ENCODE results near the gene PNMT.
A peak's percentile ranks its signal among the peaks of the same experiment; 100 is the strongest.
"Not testable (repeated sequence)": the region's sequence is repeated elsewhere in the genome, so short reads cannot be mapped to it uniquely, and the experiment has no call there.

PNMT gene

DNA sequence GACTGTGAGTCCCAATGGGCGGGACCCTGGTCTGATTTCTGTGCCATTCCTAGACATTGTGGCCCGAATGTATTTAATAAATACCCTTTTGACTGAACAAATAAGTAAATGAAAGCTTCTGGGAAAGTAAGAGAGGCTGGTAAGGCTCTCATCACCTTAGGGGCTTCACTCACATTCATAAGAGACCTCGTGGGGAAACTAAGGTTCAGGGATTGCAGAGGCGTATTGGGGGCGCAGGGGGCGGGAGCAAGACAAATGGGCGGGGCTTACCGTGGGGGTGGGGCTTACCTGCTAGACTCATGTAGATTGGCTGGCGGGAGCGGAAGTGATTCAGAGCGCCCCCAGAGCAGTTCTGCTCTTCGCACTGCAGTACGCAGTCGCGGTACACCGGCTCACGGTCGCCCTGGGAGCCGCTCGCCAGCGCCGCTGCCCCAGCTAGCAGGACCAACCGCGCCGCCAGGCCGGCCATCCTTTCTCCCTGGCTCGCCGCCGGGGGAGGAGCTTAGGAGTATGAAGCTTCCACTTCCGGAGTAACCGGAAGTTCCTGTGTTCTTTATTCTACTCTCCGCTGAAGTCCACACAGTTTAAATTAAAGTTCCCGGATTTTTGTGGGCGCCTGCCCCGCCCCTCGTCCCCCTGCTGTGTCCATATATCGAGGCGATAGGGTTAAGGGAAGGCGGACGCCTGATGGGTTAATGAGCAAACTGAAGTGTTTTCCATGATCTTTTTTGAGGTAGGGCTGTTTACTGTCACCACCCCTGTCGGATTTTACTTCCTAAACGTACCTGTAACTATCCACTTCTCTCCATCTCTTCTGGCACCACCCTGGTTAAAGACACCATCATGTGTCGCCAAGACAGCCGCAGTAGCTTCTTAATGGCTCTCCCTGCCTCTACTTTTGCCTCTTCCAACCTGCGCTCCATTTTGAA is 19.6 kb downstream of the PNMT start, which contains the start of gene PGAP3:
TSS of gene PGAP3 (minus strand) at position 512 of the 929 bp plus-strand sequence. CDS start at position 469, 43 bp downstream.
- DNase-seq (ENCODE audit: low read depth, low spot score) = peak; percentile 78

DNA sequence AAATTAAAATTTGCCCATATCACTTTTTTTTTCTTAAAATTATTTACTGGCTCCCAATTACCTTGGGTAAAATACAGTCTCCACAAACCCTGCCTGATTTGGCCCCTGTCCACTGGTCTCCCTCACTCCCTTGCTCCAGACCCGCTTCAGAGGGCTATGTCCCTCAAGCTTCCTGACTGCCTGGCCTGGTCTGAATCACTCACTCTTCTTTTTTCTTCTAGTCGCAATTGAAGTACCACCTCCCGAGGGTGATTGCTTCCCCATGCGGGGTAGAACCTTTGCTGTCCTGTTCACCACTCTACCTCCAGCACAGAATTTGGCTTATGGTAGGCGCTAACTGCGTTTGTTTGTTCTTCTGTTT is 20.2 kb downstream of the PNMT start:
- no peak for DNase-seq (ENCODE audit: low read depth, low spot score)

DNA sequence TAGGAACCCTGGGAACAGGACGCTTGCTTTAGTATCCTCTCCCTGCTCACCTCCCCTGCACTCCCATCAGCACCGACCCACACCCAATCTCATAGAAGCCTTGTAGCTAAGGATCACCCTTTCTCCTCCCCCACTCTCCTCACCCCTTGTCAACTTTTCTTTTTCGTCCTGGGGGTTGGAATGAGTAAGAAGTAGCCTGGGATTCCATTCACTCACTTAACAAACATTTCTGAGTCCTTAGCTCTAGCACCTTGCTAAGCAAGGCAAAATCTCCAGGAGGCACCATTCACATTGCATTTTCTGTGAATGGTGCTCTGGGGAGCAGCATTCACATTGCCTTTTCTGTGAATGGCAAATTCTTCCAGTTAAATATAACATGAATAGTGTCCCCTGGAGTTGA is 20.7 kb downstream of the PNMT start:
- no peak for DNase-seq (ENCODE audit: low read depth, low spot score)

DNA sequence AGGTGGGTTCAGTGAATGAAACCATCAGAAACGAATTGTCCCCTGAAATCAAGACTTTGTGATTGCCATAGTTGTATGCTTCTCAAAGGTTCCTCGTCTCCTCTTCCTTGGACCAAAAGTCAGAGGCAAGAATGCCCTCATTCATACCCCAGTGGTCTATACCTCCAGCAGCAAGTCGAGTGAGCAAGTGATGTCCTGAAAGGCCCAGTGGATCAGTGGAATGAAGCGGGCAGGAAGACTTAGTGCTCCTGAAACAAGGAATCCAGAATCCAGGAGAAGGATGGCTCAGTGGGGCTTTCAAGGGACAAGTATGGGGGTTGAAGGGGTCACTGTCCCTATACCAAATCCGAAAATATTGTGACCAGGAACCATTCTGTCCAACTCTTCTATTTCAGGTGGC is 26.3 kb downstream of the PNMT start:
- DNase-seq (ENCODE audit: low read depth, low spot score) = no peak

DNA sequence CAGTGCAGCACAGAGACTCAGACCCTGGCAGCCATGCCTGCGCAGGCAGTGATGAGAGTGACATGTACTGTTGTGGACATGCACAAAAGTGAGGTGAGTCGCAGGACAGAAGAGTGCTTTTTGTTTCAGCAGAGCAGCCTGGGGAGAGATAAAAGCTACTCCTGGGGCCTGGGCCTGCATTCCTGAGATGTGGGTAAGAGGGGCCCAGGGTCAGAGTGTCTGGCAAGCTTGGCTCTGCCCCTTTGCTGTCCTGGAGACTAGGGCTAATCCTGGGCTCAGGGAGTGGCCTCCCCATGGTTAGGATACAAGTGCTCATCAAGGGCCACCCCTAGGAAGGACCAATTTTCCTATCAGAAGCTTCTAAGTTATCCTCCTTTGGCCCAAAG is 26.8 kb downstream of the PNMT start:
- DNase-seq (ENCODE audit: low read depth, low spot score) = no peak

DNA sequence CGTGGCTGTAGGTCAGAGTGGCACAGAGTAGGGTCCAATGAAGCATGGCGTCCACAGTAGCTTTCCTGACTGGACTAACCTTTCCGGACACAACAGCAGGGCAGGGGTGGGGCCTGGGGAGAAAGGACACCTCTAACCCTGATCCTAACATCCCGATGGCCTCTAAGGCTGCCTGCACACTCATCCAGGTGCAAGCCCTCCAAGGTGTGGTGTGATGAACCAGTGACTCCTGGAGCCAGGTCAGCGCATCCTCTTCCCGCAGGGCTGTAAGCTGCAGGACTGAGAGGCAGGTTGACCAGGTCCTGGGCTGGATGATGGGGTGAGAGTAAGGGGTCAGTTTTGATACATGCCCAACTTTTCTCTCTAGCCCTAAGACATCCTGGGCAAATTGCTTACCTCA is 28.5 kb downstream of the PNMT start:
- no peak for DNase-seq (ENCODE audit: low read depth, low spot score)

DNA sequence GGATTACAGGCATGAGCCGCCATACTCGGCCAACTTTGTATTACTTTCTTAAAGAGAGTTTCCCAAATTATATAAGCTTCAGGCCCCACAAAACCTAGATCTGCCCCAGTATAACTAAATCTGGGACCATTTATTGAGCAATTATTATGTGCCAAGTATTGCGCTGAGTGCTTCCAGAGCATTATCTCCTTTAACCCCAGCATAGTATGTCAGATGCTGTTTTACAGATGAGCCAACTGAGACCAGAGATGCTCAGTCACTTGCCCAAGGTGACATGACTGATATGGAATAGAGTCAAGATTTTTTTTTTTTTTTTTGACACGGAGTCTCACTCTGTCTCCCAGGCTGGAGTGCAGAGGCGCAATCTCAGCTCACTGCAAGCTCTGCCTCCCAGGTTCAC is 29.7 kb downstream of the PNMT start:
- no peak for DNase-seq (ENCODE audit: low read depth, low spot score)

DNA sequence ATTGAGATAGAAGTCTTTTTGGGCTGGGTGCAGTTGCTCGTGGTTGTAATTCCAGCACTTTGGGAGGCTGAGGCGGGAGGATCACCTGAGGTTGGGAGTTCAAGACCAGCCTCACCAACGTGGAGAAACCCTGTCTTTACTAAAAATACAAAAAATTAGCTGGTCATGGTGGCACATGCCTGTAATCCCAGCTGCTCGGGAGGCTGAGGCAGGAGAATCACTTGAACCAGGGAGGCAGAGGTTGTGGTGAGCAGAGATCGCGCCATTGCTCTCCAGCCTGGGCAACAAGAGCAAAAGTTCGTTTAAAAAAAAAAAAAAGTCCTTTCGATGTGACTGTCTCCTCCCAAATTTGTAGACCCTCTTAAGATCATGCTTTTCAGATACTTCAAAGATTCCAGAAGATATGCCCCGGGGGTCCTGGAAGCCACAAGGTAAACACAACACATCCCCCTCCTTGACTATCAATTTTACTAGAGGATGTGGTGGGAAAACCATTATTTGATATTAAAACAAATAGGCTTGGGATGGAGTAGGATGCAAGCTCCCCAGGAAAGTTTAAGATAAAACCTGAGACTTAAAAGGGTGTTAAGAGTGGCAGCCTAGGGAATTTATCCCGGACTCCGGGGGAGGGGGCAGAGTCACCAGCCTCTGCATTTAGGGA is 31.0 kb downstream of the PNMT start:
- not testable (repeated sequence) for DNase-seq (ENCODE audit: low read depth, low spot score)

DNA sequence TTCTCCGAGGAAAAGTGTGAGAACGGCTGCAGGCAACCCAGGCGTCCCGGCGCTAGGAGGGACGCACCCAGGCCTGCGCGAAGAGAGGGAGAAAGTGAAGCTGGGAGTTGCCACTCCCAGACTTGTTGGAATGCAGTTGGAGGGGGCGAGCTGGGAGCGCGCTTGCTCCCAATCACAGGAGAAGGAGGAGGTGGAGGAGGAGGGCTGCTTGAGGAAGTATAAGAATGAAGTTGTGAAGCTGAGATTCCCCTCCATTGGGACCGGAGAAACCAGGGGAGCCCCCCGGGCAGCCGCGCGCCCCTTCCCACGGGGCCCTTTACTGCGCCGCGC is 31.5 kb downstream of the PNMT start, which contains the start of gene ERBB2:
TSS of gene ERBB2 (plus strand) at position 247 of the 330 bp plus-strand sequence. CDS start 175 bp downstream, outside the sequence.
- no peak for DNase-seq (ENCODE audit: low read depth, low spot score)

DNA sequence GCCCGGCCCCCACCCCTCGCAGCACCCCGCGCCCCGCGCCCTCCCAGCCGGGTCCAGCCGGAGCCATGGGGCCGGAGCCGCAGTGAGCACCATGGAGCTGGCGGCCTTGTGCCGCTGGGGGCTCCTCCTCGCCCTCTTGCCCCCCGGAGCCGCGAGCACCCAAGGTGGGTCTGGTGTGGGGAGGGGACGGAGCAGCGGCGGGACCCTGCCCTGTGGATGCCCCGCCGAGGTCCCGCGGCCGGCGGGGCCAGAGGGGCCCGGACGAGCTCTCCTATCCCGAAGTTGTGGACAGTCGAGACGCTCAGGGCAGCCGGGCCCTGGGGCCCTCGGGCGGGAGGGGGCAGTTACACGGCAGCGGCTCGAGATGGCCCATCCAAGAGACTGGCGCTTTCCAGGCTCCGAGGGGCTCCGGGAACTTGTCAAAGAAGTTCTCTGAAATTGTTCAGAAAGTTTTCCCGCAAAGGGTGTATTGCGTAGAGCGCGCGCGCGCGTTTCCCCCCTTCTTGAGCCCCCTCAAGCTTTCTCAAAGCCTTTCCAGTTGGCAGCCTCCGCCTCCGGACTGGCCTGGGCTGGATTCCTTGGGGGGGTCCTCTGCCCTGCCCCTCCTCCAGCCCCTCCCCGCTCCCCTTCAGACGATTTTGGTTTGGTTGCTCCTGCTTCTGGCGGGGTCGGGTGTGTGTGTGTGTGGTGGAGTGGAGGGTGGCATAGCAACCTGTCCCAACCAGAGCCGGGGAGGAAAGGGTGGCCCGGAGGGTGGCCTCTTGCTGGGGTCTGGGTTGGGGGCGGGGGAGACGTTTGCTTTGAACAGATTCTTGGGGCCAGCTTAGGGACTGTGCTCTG is 32.1 kb downstream of the PNMT start:
- no peak for DNase-seq (ENCODE audit: low read depth, low spot score)

DNA sequence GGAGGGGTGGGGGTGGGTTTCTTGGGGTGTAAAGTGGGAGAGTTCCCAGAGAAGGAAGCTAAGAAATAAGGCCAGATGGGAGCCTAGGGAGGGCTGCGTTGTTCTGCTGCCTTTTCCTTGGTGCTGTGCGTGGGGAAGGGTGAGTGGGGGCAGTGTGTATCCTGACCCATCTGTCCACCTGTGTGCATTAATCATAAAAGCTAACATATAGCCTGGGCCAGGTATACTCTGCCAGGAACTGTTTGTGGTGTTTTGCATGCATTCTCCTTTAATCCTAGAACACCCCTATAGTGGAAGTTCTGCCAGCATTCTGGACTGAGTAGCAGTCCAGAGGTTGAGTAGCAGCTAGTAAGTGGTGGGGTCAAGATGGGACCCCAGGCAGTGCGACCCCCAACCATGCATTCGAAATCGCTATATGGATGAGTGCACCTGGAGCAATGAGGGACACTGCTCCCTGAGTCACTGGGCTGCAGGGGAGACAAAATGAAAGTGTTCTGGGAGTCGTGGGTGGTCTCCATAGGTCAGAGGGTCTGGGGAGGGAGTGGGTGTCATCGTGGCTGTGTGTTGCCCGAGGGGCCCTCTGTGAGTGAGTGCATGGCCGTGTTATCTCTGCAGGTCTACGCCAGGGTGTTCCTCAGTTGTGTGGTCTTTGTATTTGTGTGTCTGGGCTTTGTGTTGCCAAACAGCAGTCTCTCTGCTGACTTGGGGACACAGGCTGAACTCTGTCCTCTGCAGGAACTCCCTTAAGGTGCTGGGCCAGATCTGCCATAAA is 32.9 kb downstream of the PNMT start:
- DNase-seq (ENCODE audit: low read depth, low spot score) = no peak

DNA sequence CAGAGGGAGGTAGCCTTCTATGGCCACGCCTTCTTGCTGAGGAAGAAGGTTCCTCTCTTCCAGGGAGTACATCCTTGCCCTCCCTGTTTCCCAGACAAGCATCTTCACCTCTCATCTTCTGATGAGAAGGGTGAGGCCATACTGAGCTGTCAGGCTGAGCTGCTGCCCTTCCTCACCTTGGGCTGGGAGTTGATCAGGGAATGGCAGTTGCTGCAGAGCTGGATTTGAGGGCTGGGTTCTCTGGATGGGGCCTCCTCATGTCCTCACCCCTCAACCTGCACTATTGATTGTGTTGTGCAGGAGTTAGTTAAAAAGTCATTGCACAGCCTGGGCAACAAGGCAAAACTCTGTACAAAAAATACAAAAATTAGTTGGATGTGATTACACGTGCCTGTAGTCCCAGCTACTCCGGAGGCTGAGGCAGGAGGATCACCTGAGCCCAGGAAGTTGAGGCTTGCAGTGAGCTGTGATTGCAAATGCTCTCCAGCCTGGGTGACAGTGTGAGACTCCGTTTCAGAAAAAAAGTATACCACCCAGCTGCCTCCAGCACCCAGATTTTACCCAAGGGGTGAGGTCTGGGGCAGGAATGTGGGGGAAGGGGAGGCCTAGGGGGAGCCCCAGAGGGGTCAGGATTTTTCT is 33.6 kb downstream of the PNMT start:
- DNase-seq (ENCODE audit: low read depth, low spot score) = no peak

DNA sequence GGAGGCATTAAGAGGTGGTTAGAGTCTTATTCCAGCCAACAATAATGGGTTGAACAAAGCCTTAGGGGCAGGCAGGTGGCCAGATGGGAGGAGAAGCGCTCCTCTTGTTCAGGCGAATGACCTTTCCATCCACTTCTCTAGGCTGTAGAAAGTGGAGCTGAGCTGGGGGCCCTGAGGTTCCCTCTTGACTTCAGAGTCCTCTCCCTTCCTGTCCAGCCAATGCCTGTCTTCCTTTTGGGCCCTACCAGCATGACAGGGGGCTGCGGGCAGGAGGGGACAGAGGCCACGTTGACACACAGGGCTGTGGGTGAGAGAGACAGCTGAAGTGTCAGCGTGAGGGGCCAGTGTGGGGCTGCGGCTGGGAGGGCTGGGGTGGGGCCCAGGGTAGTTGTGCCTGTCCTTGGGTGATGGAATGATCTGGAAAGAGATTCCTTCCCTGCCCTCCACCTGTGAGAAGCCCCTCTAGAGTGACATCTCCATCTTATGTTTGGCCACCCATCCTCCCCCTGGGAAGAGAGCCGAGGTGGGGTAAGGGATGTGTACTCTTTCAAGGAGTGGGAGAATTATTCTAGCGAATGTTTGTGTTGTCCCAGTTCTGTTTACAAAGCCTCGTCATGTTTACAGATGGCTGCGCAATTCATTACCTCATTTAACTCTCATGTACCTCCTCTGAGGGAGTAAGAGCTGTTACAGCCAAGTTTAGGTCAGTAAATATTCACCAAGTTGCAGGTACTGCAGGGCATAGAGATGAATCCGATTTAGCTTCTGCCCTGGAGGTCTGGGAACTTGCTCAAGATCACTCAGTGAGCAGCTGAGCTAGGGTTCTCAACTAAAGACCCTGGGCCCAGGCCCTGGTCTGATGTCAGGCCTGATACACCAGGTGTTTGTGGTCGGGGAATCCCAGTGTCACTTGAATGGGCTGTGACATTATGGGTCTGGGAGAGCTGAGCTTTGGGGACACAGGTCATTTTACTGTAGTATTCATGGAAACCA is 34.9 kb downstream of the PNMT start:
- no peak for DNase-seq (ENCODE audit: low read depth, low spot score)

DNA sequence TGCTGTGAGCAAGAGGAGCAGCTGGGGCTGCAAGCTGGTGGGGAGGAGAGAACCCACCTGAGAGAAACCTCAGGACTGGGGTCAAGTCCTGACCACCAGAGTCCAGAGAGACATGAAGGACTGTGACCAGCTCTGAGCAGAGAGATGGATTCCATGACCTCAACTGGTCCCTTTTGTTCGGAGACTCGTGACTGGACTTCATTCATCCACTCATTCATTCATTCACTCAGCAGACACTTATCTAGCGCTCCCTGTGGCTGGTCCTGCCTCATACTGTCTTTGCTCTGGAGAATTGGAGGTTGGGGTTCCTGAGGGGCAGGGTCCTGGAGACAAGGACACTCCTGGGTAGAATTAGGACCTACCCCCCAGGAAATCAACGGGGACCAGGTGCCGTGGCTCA is 35.7 kb downstream of the PNMT start:
- no peak for DNase-seq (ENCODE audit: low read depth, low spot score)

DNA sequence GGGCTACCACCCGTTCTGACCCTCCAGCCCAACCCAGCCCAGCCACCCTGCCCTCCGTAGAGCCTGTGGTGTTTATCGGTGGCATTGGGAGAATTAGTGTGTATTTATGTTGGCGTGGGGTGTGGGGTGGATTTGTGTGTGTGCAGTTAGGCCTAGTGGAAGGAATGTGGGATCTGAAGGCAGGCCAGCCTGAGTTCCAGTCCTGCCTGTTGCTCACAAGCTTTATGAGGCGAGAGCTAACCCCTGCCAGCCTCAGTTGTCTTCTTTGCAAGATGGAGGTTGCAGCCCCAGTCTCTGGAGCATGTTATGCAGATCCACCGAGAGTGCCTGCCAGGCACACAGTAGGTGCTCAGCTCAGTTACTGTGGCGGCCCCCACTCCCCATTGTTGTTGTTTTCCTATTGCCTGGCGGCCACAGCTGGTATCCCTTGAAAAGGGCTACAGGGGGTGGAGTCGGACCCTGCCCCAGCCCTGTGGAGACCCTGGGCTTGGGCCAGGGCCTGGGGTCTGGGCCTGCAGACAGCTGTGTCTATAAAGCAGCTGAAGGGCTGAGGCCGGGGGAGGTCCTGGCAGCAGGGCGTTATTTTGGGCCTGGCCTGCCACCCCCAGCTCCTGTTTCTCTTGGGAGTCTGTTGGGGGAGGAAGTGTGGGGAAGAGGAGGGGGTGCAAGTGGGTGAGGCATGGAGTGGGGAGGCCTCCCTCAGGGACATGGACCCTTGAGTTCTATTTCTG is 36.7 kb downstream of the PNMT start:
- DNase-seq (ENCODE audit: low read depth, low spot score) = no peak

DNA sequence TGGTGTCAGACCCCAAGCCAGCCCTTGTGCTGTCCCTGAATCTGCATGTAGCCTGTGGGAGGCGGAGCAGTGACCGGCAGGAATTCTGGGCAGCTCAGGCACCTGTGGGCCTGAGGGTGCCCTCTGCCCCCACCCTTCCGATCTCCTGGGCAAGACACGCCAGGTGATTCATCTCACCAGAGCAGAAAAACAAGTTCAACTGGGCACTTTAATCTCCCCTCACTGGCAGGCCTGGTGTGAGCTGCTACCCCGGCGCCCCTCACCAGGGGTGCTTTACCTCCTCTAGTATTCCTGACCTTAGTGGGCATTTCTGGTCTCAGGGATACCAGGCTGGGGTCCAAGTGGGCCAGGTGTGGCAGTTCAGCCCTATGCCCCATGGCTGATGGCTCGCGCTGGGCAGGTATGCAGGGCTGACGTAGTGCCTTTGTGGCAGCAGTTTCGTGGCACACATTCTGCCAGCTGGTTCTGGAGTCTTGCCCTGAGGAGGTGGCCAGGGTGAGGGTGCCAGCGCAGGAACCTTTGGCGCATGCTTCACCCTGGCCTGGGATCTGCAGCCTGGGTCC is 37.6 kb downstream of the PNMT start:
- no peak for DNase-seq (ENCODE audit: low read depth, low spot score)

DNA sequence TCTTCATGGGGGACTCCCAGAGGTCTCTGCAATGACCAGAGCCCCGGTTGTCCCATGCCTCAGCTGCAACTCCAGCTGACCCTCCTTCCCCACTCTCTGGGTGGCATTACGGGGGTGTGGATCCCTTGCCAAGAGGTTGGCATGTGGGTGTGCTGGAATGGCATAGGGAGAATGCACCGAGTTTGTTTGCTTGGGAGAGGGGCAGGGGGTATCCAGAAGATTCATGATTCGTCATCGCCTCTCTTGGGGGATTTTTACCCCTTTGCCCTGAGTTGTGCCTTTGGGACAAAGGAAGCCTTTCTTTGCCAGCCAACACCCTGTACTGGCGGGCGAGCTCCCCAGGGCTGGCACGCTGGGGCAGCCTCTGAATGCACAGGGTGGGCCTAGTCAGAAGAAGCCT is 38.1 kb downstream of the PNMT start:
- no peak for DNase-seq (ENCODE audit: low read depth, low spot score)

DNA sequence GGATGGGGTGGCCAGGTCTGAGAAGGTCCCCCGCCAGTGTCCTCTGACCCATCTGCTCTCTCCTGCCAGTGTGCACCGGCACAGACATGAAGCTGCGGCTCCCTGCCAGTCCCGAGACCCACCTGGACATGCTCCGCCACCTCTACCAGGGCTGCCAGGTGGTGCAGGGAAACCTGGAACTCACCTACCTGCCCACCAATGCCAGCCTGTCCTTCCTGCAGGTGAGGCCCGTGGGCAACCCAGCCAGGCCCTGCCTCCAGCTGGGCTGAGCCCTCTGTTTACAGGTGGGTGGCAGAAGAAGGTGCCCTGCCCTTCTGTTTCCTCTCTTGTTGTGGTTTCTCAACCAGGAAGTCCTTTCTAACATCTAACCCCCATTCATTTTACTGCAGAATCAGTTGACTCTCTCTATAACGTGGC is 38.7 kb downstream of the PNMT start:
- DNase-seq (ENCODE audit: low read depth, low spot score) = no peak
